HG03135 (cell line): Measurements from ENCODE around the gene C4orf33.
"Not testable (repeated sequence)": the region's sequence is repeated elsewhere in the genome, so short reads cannot be mapped to it uniquely, and the experiment has no call there.

Experiments used
- ATAC-seq: cut with Tn5 transposase; IDR thresholded peaks from one replicate; pipeline ENCODE4 v1.9.1; 2021; ENCODE audit warnings: mild to moderate bottlenecking, moderate library complexity; ENCODE audit not compliant: unreplicated experiment

Gene C4orf33

DNA sequence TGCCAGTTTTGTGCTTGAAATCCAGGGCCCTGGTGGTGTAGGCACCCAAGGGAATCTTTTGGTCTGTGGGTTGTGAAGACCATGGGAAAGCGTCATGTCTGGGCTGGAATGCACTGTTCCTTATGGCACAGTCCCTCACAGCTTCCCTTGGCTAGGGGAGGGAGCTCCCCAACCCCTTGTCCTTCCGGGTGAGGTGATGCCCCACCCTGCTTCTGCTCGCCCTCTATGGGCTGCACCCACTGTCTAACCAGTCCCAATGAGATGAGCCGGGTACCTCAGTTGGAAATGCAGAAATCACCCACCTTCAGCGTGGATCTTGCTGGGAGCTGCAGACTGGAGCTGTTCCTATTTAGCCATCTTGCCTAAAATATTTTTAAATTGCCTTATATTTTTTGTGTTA, 30.7 kb downstream of the C4orf33 start:
- not testable (repeated sequence) for ATAC-seq

DNA sequence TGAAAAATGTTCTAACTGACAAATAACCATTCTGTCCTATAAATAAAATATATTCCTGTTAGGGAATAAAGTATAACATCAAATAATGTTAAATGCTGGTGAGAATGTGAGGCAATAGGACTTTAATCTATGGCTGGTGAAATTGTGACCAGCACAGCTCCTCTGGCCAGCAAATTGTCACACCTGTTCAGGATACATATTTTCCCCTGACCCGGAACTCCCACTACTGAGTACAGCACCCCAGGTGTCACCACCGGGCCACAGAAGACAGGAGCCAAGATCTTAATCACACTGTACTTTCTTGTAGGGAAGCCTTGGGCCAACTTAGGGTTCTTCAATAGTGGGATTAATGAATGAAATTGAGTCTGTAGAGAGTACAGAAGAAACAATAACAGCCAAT, 33.2 kb downstream of the C4orf33 start:
- no peak for ATAC-seq

DNA sequence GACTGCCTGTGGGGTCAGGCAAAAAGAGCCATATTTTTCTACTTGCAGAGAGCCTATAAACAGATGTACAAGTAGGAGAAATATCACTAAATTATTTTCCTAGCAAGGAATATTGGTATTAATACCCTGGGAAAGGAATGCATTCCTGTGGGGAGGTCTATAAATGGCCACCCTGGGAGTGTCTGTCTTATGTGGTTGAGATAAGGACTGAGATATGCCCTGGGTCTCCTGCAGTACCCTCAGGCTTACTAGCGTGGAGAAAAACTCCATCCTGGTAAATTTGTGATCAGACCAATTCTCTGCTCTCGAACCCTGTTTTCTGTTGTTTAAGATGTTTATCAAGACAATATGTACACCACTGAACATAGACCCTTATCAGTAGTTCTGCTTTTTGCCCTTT, 35.4 kb downstream of the C4orf33 start:
- ATAC-seq: no peak

DNA sequence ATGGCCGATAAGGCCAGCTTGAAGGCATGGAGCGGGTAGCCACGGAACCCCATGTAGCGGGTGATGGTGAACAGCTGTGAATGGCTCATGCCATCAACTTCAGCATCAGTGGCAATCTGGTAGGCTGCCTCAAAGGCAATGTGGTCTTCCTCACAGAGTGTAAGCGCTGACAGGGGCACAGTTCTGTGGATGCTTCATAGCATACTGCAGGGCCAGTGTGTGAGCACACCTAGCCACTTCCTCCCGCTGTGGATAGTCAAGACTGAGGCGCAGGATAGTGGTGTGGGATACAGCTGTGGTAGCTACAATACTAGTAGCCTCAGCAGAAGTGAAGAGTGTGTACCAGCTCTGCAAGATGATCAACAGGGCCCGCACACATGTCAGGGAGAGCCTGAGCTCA, 40.5 kb downstream of the C4orf33 start:
- no peak for ATAC-seq

DNA sequence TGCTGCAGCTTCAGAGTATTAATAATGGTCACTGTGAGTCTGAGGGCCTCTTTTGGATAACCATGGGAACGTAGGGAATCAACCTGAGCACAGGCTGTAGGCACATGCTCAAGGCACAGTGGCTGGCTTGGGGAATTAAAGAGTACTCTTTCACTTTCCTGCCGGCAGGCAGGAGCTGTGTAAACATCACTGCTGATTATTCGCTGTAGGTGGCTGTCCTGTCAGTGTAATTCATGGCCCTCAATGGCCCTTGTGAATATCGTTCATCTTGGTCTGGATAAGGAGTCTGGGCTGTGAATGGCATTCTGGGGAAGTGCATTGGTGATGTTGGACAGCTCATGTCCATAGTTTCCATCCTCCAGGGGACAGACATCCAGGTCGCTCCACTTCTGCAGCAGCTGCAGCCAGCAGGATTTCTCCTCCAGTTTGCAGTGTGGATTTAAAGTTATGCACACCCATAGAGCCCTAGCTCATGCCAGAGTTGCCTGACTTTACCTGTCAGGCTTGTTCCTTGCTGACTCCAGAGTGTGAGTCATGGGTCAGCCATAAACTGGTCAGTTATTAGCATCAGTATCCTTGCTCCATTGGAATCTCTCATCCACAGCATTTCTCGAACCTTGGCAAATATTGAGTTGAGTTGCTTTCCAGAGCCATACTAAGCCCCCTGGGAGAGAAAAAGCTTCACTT, 43.0 kb downstream of the C4orf33 start:
- no peak for ATAC-seq

DNA sequence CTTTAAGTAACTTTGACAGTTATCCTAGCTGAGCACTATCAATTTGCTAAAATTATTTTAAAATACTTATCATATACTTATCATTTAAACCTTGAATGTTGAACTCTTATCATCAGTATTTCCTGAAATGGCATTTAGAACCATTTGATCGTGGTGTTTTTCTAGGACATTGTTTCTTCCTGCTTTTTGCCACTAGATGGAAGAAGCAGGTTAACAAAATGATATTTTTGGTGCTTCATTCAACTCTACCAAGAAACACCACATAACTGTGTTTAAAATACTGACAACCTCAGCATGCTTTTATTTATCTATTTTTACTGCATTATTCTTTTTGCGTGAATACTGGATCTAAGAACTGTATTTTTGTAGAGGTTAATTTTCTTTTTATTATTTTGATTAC, 44.6 kb downstream of the C4orf33 start:
- ATAC-seq: no peak

DNA sequence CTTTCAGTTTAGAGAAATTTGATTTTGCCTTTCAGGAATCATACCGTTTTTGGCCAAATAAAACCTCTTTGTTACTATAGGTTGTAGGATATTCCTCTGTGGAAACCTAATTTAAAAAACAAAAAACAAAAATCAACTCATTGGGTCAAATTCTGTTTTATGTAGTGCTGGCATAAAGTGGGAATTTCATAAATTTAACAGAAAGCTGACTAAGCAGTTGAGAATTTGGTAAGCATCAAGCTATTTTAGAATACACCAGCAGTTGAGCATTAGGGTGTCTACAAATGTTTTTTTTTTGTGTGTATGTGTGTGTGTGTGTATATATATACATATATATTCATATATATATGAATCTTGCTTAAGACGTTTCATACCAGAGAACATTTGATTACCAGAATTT, 47.4 kb downstream of the C4orf33 start:
- ATAC-seq: no peak

DNA sequence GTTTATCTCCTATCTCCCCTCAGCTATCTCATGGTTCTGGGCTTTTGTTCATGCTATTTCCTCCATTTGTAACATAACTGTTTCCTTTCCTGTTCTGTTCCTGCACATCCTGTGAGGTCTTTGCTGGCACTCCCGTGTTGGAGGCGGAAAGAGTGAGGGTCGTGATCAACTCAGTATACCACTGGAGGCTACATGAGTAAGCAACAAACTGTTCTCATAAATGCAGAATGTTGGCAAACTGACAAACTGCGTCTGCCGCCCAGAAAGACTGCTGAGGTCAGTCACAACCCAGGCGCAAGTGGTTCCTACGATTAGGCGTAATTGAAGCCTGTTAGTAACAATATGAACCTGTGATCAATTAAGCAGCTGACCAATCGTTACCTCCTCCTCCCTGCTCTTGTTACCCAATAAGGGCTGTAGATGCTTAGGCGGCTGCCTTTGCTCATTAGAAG, 48.8 kb downstream of the C4orf33 start:
- no peak for ATAC-seq

DNA sequence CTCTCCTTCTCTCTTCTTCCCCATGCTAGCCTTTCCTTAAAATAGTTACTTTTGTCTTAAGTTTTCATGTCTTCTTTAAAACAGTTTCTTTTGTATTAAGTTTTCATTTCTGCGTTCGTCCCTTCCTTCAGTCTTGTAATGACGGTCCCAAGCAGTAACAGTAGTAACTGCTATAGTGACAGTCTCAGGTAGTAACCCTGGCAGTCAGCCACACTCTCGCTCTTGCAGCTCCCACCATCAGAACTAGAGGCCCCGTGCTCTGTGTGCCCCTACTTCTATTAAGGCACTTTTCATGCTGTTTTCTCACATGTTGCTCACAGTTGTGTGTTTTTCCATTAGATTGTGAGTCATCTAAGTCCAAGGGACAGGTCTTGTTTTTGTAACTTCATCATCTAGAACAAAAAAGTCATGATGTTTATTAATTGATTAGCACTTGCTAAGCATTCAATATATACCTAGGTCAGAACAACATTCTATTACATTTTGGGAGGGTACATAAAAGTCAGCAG, 49.3 kb downstream of the C4orf33 start:
- no peak for ATAC-seq

DNA sequence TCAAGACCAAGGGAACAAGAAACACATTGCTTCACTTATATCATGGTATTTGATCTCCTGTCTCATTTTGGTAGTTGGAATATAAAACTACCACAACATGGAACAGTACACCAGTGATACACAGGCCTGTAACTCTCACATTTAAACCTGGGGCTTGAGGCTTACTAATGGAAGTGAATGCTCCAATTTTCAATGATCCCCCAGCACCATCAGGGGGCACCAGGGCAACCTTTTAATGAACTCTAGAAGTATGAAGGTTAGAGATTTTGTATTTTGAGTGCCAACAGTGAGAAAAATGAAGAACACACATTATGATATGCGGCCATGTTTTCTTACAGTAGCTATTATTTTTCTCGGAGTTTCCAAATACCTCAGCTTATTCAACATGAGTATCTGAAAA, 50.7 kb downstream of the C4orf33 start:
- no peak for ATAC-seq

DNA sequence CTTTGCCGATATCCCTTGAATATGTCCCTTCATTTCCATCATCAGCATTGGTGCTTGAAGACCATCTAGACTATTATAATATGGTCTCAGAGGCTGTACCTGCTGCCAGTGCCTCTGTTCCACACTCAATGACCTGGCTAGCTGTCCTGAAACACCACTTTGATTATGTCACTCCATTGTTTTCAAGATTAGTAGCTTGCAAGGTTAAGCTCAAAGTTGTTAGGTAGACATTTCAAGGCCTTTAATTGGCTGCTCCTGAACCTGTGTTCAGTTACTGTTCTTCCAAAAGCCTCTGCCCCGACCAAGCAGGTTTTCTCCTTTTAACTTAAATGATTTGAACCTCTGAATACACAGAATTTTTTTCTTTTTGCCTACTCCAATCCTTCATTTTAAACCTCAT, 52.9 kb downstream of the C4orf33 start:
- ATAC-seq: no peak

DNA sequence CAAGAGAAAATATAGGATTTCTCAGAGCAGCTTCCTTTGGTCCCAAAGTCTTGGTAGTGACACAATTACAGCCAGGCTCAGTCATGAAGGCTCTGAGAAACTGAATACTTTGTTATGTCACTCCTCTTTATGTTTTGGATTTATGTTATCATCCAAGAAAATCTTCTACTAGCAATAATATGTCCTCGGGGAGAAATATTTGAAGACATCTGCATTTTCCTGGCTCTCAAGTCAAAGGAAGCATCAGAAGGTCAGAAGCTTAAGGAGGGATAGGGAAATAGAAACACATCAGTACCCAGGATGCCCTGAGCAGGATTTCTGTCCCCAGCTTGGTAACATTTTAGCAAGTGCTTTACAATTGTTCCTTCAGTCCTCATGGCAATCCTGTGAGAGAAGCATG, 54.0 kb downstream of the C4orf33 start:
- ATAC-seq: no peak

DNA sequence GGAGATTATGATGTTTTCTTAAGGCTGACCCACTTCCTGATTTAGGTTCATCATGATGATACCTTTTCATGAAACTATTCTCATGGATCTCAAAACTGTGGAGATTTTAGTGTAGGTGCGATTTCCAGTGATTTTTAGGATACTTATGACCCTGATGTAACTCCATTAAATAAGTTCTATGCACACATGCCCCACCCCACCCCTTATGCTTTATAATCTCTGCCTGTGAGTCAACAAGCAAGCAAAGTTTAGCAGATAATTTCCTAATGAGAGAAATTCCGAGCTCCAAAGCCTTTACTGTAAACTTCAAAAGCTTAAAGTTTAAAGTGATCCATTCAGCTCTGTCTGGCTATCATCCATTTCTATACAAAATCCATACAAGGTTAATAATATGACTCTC, 56.4 kb downstream of the C4orf33 start:
- ATAC-seq: no peak

DNA sequence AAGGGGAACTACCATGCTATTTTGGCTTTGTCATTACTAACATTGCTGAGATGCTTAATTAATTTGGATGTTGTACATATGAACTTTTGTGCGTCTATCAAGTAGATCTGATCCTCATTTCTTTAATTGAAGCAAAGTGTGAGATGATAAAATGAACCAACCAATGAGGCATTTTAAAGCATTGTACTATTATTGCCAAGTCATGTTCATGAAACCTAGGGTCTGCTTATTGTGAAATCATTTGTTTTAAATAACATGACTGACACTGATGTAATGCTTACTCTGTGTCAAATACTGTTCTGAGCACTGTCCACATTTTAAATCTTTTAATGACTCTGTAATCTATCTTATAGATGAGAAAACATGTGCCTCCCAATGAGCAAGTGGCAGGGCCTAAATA, 57.7 kb downstream of the C4orf33 start:
- ATAC-seq: no peak

DNA sequence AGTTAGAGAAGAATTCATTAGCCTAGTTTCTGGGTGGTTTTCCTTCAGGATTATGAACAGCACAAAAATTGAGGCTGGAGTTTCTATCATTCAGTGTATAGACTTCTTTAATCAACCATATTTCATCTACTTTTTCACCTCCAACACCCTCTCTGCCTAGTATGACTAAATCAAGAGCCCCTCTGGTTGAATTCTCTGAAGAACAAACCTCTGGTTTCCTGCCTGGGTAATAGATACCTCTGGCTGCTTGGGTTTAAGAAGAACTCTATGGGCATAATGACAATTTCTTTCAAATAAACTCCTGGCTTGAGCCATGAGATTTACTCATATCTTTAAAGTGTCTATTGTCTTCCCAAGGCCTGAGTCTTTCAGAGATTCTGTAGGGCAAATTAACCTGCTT, 66.5 kb downstream of the C4orf33 start:
- no peak for ATAC-seq

DNA sequence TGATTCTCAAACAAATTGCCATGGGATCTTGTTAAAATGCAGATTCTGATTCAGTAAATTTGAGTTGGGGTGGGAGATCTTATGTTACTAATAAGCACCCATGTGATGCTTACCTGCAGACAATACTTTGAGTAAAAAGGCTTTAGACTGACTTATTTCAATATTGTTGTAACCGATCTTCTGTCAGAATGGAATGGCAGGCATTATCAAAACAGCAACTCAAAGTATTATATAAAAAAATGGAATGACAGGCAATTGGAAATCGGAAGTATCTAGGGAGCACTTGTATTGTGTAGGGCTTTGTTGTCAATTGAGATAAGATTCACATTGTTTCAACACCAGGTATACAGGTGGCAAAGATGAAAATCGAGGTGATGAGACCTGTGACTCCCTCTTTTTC, 67.5 kb downstream of the C4orf33 start:
- ATAC-seq: no peak

DNA sequence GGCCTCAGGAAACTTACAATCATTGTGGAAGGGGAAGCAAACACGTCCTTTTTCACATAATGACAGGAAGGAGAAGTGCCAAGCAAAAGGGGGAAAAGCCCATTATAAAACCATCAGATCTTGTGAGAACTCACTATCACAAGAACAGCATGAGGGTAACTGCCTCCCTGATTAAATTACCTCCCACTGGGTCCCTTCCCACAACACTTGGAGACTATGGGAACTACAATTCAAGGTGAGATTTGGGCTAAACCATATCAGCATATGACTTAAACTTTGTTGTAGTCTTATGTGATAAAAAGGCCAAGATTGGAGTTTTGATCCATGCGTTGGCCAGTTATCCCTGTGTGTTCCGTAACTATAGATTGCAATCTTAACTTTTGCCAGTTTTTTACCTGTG, 68.3 kb downstream of the C4orf33 start:
- ATAC-seq: no peak
